HG03469 (cell line): ENCODE results near the gene GJA3.

Experiments used
- ATAC-seq: cut with Tn5 transposase; IDR thresholded peaks from one replicate; pipeline ENCODE4 v1.9.1; 2021; ENCODE audit warnings: mild to moderate bottlenecking, moderate library complexity, moderate number of reproducible peaks; ENCODE audit not compliant: unreplicated experiment

The GJA3 gene

DNA sequence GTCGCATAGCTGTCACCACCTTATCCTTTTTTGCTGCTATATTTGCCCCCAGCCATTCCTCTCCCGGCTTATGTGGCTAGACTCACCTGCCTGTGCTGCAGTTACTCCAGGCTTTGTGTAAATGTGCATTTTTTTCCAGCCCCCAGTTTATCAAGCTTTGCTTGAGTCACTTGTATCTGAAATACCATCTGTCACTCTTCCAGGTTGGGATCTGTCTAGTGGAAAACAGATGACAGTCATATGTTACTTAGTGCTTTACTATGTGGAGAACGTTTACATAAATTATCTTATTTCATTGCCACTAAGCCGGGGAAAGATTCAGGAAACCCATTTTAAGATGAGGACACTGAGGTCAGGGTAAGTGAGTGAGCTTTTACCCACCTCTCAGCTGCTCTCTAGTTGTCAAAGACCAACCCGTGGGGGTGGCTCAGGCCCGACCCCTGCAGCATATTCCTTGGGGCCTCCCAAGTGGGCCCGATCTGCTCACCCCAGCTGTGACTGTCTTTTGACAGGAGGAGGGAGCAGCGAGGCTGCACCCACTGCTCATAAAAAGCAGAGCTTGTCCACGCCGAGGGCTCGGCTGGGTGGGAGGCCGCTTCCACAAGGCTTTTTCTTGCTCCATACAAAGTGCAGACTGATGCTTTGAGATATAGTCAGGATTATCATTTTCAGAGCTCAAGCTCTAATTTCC is 24.7 kb upstream of the GJA3 start:
- ATAC-seq: no peak

DNA sequence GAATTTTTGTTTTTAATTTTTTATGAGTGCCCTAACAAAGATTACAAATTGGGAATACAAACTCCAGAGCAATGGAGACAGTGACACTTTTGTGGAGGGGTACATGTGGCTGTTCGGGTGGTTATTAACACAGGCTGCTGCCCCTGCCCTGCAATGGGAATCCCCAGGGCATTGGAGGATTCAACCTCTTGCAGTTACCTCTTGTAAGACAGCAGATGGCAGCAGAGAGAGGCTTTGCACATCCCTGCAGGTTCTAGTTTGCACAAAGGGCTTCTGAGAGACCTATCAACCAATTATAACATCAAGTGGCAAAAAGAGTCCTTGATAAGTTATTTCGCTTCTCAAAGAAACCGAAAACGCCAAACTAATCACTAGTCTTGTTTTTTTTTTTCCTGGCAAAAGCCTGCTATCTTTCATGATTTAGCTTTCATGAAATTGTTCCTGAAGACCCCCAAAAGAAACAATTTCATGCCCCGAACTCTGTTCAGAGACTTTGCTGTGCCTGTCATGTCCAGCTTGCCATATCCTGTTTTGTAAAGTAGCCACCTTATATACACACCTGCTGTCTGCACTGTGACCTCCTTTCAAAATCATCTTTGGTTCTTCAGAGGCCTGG is 21.5 kb upstream of the GJA3 start:
- peak; percentile 79 for ATAC-seq

DNA sequence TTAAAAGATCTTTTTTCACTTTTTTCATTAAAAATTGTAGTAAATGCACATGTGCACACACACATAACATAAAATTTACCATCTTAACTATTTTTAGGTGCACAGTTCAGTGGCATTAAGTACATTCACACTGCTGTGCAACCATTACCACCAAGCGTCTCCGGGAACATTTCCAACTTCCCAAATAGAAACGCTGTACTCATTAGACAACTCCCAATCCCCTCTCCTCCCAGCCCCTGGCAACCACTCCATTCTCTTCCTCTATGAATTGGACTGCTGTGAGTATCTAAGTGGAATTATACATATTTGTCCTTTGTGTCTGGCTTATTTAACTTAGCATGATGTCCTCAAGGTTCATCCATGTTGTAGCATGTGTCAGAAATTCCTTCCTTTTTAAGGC is 20.3 kb upstream of the GJA3 start:
- no peak for ATAC-seq

GRCh38 chr13:20178156-20178555 is 17.3 kb upstream of the GJA3 start:
- ATAC-seq: no peak

GRCh38 chr13:20177049-20177831 is 16.4 kb upstream of the GJA3 start:
- no peak for ATAC-seq

DNA sequence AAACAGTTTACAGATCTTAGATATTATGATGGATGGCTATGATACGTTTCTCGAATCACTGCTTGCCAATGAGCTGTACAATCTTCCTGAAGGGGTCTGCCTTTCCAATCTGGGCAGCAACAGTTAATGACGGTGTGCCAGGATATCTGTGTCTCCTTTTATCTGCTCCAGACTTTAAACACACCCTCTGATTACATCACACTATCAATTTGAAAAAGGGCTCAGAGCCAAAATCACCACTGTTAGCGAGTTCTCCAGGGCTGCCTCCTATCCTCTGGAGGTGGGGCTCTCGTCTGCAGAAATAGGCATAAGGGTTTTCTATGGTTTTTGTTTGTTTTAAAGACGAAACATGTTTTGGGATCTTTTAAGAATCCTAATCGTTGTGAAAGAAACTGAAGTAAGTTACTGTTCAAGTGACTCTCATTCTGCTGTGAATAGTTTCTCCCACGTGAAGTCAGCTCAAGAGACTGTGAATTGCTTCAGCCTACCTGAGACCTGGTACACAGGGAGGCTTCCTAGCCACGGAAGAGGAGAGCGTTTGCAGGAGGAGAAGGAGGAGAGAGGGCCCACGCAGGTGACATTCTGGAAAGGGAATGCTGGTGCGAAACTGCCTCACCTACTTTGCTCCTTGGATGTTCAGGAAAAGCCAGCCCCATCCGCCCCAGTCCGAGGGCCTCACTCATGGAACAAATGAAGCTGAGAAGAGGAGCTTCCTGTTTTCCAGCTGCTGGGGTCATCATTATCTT is 15.2 kb upstream of the GJA3 start:
- no peak for ATAC-seq

DNA sequence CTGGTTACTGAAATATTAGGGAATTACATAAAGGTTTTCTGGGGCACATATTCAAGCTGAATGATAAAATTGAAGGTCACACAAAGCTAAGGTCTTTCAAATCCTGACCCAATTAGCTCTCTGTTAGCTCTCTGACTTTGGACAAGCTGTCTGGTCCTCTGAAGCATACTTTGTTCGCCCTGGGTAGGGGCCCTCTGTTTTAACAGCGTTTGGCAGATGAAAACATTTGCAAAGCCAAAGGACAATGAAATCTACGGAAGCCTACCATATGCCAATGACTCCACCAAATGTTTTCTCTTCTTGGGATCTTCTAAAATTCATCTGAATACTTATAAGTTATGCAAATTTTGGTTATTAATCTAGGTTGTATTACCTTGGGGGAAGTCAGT is 14.5 kb upstream of the GJA3 start:
- ATAC-seq: no peak

DNA sequence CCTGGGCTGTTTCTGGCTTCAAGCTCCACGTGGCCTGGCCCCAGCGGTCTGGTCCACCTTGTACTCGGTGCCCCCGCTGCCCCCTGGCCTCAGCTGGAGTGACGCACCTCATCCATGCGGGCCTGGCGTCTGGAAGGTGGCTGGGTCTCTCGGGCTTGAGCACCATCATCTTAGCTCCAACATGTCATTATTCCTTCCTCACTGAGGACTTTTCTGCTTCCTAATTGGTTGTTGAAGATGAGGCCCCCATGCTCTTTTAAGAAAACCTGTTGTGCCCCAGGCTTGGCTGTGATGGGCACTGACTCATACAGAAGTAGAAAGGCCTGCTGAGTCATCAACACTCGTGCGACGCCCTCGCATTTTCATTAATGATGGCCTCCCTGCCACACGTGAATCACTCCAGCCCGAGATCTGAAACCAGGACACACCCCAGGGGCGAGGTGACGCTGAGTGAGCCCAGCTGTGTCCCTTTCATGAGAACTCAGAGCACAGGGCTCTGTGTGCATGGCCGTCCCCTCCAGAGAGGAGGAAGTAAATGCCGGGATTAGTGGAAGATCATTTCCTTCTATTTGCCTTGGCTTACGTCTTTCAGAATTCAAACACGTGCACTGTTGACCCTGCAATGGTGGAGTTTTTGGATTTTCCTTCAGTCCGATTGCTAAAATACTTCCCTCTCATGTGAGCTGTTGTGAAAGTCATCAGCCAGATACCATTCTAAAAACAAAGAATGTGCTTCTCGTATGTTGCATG is 14.0 kb upstream of the GJA3 start:
- ATAC-seq: peak; percentile 74

- no peak for ATAC-seq
Observed at GRCh38 chr13:20173116-20173746, 12.4 kb upstream of the GJA3 start.

GRCh38 chr13:20171364-20171763 is 10.5 kb upstream of the GJA3 start:
- ATAC-seq: no peak

DNA sequence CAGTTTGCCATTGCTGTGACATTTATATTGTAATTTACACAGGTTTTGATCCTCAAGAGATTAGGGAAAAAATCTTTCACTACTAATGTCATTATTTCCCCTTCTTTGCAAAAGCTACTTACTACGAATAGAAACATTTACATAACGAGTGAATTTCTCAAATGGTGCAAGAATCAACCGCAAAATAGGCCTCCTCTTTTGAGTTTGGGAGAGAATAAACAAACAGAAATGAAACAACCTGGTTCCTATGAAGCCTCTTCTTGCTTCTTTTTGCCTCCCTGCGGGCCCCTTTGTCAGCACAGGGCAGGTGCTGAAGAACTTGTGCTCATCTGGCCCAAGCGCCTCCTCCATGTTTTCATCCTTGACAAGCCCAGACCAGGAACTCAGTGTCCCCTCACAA is 10.1 kb upstream of the GJA3 start:
- no peak for ATAC-seq

DNA sequence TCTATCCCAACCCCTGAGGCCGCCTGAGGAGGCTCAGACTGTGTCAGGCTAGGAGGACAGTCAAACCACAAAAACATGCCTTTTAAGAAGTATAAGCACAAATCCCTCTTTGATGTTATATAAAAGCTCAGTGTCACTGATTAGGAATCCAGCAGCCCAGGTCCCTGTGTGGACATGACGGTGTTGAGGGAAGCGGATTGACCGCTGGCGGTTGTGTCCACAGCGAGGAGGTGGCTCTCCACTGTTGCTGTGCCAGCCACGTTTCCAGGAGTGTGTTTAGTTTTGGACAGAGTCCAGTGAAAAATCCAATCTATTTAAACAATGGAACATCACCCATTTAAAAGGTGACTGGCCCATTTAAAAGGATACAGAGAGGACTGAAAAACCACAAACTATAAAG is 7.5 kb upstream of the GJA3 start:
- ATAC-seq: no peak

DNA sequence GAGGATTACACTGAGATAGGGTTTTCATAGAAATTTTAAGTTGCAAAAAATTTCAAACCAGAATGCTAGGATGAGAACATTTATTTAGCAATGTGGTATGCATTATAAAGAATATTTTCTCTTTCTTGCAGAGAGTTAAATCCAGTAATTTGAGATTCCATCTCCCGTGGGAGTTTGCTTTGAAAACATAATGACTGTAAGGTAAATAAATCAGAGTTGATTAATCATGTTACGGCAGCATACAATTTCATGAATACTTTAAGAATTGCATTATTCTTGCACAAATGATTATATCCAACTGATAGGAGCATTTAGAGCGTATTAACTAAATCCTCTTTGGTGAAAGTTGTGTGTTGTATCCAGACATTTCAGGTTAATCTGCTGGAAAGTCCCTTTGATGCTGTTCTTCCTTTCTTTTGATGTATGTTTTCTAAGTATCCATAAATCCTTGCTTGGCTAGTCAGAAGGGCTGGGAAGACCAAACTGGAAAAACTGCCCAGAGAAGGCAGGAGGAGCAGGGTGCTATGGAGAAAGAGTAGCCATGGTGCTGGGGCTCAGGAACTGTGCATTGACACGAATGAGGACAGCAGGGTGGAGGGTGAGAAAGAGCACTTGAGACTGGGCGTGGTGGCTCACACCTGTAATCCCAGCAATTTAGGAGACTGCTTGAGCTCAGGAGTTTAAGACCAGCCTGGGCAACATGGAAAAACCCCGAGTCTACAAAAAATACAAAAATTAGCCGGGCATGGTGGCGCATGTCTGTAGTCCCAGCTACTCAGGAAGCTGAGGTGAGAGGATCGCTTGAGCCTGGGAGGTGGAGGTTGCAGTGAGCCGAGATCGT is 4.8 kb upstream of the GJA3 start:
- ATAC-seq: no peak

- ATAC-seq: no peak
Observed at GRCh38 chr13:20161951-20162300, 1.1 kb upstream of the GJA3 start.

- peak; percentile 27 for ATAC-seq
Observed at GRCh38 chr13:20161275-20161950, 561 bp upstream of the GJA3 start.

DNA sequence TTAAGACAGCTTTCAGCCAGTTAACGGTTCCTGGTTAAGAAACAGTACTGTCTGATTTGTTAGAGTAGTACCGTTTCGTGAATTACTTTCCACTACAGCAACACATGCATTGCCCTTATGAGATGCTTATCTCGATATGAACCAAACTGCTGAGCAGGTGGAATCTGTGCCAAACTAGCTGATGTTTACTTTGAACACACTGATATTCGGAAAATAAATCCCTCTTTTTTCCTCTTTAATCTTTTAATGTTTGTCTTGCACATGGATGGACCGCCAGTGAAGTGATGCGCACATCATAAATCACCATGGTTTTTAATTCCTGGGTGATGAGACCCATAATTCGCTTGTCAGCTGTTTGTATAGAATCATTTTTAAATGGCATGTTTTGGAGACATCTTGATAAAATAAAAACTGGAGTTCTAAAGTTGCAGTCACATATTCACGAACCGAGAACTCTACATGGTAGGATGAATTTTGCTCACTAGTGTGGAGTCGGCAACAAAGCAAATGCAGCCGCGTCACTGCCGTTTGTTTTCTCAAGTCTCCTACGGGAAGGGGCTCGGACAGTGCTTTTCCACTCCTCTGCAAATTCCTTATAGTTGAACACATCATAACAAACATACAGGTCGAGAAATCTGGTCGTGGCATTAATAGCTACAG is 1.1 kb downstream of the GJA3 start:
- ATAC-seq: no peak

DNA sequence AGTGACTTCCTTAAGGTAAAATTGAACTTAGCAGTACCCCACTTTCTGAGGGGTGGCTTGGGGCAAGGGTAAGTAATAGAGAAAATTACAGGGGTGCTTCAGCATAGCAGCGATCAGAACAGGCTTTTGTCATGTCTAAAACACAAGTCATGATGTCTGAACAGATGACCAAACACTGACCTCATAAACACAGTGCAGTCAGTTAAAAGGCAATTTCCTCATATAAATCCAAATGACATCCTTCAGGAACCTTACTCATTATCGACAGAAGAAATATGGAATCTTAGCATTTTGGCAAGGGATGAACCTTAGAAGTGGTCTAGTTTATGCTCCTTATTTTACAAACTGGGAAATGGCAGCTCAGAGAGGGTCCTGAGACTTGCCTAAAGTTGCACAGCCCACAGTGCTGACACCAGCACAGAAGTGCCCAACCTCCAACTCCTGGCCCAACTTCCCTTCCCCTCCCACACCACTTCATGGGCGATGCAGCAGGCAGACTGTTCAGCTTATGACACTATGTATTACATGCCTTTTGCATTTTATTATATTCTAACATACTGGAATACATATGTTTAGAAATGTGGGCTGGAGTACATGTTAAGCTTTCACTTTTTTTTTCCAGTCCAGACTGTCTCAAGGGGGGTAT is 3.6 kb downstream of the GJA3 start:
- ATAC-seq: no peak

DNA sequence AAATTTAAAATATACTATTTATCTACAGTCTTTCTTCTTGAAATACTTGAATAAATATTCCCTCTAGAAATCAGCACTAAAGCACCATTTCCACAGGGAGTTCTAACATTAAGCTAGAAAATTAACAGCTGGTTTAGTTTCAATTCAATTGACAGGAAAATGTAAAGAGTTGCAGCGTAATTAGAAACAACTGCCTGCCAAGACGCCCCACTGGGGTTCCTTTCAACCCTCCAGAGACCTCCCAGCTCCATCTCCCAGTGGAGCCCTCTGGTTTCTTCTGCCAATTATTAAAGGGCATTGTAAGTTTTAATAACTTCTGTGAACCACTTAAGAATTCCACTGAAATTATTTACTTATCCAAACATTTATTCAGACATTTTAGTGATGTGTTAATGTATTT is 4.2 kb downstream of the GJA3 start:
- no peak for ATAC-seq
